Embryonic facial prominence (tissue), 1 donor: ENCODE measurements around the gene CIITA.
A peak's percentile ranks its signal among the peaks of the same experiment; 100 is the strongest.
"Not testable (repeated sequence)": the region's sequence is repeated elsewhere in the genome, so short reads cannot be mapped to it uniquely, and the experiment has no call there.

Experiments
- DNase-seq: peaks from one replicate; pipeline ENCODE4 v3.0.0-alpha.2; 2016; ENCODE audit errors: extremely low spot score

The CIITA gene

DNA sequence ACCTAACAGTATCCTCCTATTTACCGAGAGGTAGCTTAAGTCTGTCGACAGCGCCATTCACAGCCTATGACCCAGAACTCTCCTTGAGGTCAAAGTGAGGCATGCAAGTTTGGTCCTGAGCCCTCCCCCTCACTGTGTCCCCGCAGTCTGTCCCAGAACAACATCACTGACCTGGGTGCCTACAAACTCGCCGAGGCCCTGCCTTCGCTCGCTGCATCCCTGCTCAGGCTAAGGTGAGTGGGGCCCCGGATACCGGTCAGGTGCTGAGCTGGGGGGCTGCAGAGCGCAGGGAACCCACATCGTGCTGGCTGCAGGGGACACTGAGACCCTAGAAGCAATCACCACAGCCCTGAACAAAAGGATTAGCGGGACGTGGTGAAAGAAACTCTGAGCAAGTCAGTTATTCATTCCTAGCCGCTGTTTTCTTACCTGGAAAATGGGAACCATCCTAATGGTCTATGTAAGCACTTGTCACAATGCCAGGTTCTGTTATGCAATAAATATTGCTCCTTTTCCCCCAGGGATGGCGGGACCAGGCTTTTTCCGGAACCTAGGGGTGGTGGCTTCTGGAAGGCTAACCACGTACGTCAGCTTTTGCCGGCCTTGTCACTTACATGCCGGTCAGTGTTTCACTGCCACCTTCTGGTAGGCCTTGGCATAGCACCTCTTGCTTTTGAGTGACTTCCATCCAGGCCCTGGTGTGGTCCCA, 41.4 kb downstream of the CIITA start:
- peak; percentile 32 for DNase-seq

DNA sequence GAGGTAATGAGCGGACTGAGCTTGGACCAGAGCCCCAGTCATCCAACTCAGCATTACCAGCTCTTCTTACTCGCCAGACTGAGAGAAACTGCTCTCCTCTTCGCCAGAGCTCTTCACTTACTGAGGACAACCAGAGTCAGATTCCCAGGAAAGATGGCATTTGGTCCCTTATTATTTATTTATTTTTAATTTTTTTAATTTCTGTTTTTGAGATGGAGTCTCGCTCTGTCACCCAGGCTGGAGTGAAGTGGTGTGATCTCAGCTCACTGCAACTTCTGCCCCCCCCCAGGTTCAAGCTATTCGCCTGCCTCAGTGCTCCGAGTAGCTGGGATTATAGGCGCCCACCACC, 42.0 kb downstream of the CIITA start:
- no peak for DNase-seq

GRCh38 chr16:10920726-10921427, 43.9 kb downstream of the CIITA start:
- no peak for DNase-seq

DNA sequence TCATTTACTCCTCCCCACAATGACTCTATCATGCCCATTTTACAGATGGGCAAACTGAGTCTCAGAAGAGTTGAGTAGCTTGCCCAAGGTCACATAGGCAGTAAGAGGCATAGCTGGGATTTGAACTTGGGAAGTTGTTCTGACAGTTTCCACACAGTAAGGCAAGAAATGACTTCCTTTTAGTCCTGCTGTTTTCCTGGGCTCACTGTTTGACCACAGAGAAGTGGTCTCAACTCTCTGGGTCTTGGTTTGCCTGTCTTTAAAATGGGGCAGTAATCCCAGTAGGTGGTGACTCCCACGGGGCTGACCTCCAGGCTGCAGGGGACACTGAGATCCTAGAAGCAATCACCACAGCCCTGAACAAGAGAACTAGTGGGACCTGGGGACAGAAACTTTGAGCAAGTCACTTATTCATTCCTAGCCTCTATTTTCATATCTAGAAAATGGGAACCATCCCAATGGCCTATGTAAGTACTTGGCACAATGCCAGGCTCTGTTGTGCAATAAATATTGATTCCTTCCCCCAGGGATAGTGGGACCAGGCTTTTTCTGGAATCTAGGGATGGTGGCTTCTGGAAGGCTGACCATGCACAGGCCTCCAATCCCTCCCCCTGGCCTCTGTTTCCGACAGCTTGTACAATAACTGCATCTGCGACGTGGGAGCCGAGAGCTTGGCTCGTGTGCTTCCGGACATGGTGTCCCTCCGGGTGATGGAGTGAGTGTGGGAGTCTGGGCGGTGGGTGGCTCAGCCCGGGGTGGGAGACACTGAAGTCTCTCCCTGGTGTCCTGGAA, 44.7 kb downstream of the CIITA start:
- no peak for DNase-seq

DNA sequence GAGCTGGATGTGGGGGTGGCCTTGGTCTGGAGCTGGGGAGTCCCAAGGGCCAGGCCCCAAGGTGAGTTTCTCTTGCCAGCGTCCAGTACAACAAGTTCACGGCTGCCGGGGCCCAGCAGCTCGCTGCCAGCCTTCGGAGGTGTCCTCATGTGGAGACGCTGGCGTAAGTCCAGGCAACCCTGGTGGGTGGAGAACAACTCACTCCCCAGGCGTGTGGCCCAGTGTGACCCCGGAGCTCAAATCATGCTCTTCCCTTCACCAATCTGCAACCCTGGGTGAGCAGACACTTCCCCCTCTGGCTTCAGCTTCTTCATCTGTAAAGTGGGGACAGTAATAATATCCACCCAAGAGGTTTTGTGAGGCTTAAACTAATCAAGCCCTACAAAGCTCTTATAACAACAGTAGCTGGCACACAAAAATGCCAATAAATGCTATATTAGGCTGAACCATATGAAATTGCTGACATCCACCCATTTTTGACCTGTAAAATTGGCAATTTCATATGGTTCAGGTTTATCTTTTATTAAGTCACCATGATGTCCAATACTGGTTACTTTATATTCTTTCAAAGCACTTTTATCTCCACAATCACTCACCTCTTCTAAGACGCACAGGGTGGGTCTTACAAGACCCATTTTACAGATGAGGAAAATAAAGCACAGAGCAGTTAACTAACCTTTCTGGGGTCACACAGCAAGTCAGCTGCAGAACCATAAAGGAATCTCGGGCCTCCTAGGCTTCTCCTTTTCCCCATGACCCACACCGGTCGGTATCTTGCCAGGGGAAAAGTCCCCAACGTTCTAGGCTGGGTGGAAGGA, 45.5 kb downstream of the CIITA start:
- no peak for DNase-seq

DNA sequence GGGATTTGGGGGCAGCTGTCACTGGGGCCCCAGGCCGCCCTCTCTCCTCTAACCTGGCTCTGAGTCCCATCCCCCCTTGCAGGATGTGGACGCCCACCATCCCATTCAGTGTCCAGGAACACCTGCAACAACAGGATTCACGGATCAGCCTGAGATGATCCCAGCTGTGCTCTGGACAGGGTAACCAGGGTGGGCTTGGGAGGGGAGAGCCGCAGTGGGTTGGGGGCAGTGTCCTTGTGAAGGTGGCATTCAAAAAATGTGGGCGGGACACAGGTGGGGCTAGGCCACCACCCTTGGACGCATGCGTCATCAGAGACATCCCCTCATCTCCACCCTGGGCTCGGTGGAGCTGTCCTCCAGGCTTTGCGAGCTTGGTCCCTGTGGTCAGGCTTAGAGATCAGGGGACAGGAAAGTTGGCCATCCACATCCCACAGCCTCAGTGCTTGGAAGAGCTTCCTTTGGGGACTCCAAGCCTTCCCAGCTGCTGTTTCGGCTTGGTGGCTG, 46.2 kb downstream of the CIITA start:
- DNase-seq, result no peak

- no peak for DNase-seq
Measured at GRCh38 chr16:10923650-10924214, 46.7 kb downstream of the CIITA start.

DNA sequence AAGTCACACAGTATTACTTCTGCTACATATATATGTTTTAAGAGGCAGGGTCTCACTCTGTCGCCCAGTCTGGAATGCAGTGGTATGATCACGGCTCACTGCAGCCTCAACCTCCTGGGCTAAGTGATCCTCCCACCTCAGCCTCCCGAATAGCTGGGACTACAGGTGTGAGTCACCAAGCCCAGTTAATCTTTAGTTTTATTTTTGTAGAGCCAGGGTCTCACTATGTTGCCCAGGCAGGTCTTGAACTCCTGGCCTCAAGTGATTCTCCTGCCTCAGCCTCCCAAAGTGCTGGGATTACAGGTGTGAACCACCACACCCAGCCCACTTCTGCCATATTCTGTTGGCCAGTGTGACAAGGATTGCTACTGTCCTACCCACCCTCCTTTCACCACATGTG, 48.3 kb downstream of the CIITA start:
- DNase-seq, result not testable (repeated sequence)

- no peak for DNase-seq
Measured at GRCh38 chr16:10926094-10926493, 49.1 kb downstream of the CIITA start.

DNA sequence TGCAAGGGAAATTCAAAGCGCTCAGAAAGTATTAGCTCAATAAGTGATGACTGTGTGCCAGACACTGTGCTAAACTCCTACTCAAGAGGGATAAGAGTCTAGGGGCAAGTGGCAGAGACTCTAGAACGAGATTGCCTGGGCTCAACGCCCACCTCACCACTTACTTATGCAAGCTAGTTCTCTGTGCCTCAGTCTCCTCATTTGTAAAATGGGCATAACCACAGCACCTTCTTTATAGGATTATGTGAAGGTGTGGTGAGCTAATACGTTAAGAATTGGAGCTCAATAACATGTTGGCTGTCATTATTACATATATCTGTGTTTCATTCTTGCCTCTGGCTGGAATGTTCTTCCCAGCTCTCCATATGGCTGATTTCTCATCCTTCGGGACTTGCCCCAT, 49.9 kb downstream of the CIITA start:
- no peak for DNase-seq

DNA sequence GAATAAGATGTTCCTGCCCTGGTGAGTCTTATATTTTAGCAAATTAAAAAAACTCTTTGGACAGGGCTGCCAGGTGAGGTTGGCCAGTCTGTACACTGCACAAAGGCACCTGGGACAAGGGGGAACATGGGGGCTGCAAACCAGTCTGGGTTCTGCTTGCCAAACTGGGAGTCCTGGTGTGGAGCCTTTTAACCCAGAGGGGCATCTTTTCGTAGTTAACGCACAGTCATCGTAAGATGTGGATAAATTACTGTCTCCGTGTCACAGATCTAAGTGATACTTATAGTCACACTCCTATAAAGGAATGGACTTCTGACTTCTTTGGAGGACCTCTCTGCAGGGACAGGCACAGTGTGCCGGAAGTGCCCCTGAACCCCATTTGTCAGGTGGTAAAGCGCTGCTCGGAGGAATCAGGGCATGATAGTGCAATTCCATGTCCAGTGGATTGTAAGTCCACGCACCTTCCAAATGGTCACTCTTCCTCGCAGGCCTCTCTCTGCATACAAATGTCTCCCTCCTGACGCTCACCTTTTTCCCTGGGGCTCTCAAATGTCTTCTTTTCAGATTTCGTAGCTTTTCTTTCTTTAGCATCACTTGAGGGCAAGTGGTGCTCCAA, 50.6 kb downstream of the CIITA start:
- no peak for DNase-seq

DNA sequence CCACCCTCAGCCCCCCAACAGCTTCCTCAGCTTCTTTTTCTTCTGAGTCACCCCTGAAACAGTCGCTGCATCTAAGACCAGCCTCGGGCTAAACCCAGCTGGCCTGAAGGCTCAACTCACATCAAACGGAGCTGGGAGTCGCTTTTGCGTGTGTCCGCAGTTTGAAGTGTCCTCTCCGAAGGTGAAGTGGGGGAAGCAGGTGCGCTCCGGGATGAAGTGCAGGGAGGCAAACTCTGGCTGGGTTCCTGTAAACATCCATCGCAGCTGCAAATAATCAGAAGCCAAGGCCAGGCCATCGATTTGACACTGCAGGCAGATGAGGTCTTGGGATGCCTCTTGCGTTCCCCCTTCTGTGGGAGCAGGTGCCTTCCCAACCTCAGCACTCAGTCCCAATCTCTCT, 52.1 kb downstream of the CIITA start:
- not testable (repeated sequence) for DNase-seq

DNA sequence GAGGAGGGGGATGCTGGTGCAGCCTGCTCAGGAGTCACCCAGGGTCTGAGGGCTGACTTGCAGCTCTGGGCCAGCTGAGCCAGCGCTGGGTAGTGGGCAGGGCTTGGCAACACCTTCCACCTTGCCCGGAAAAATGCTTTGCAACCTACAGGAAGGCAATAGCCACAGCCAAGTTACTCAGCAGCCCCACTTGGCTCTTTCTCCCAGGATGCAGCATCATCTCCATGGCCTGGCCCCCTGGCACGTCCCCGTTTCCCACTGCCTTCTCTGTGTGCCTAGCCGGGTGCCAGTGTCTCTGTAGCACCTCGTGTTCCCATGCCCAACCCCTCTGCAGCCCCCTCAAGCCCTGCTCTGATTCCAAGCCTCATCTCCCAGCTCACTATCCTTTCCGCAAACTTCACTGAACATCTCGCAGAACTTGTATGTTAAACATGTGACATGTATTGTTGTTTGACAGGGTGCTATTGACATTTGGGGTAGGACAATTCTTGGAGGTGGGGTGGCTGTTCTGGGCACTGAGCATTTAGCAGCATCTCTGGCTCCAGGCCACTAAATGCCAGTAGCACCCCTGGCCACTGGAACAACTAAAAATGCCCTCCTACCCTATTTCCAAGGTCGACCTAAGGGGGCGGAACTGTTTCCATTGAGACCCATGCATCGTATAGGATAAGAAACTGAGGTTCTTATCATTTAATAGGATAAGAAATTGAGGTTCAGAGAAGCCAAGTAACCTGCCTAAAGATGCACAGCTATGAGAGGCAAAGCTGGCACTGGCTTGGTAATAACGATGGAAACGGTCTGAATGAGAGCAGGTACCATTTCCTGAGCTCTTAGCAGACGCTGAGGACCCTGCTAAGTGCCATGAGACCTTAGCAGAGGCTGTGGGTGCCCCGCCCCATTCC, 53.1 kb downstream of the CIITA start:
- no peak for DNase-seq

DNA sequence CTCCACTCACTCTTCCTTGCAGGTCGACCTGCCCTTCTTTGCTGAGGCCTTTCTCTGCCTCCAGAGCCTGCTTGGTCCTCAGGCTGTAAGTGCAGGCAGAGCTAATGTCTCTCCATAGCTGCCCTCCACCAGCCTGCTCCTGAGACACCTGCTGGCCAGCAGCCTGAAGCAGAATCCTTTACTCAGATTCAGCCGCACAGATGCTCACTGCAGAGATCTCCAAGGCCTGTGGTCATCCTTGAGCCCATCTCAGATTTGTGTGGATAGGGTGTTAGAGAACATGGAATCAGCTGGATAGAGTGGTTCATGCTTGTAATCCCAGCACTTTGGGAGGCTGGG, 53.7 kb downstream of the CIITA start:
- no peak for DNase-seq

GRCh38 chr16:10931134-10931533, 54.1 kb downstream of the CIITA start:
- no peak for DNase-seq

- DNase-seq, result no peak
Measured at GRCh38 chr16:10931977-10932632, 55.1 kb downstream of the CIITA start.

DNA sequence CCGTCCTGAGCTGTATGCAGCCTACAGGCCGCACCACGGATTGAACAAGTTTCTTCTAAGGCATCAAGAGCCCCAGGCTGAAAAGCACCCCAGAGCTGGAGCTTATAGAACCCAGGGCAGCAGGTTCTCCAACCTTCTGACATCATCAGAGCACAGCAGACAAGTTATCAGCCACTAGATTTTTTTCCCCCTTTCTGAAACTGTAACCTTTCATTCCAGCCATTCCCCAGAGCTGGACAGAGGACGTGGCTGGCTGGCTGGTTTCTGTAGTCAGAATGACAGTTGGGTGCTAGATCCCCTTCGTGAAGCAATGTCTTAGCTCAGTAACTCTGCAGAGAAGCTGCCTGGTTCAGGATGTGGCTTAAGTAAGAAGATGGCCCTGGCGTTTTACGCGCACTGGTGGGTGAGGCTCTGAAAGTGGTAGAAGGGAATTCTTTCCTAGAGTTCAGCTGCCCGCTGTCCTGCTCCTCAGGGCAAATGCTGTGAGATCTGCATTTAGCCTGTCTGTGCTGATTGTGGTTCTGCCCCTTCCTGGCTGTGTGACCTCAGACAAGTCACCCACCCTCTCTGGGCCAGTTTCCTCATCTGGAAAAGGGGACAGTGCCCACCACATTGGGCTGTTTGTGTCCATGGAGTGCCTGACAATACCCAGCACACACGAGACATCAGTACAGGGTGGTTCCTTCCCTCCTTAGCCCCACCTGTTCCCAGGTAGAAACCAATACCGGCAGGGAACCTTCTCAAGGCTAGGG, 56.1 kb downstream of the CIITA start:
- DNase-seq, result no peak

- DNase-seq, result no peak
Measured at GRCh38 chr16:10933865-10934264, 56.9 kb downstream of the CIITA start.
